Measurements from ENCODE around the gene DCDC1.

DNA sequence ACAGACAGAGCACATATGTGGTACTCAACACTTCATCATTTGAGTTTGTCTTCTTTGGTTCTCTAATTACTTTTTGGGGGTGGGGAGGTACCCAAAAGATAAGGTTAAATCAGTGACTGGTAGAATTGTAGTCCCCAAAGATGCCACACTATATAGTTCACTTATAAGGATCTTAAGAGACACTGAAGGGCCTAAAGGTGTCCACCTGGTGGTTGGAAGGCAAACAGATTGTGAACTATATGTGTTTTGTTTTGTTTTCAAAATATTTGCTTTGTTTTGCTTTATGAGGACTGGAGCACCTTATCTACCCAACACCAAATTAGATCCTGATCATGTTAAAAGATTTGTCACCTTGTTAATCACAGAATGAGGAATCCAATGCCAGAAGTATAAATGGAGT lies 136.1 kb downstream of the DCDC1 start:
- TF ChIP-seq CTCF (IDR thresholded peaks at IDR 0.05 in 2 of 3, conservative IDR thresholded peaks at IDR 0.05 in 1 of 3; ENCODE audit: borderline replicate concordance in 1 of 3, insufficient read depth in 1 of 3, low read depth in 2 of 3, low read length in 2 of 3) = peak; percentile 40 to 60 (median 53); a peak in 5 of 6 replicates
- no peak for TF ChIP-seq POLR2A (IDR thresholded peaks at IDR 0.05; ENCODE audit: borderline replicate concordance, extremely low read depth, insufficient read depth, insufficient read length)
- no peak for TF ChIP-seq ZNF274 (IDR thresholded peaks at IDR 0.05; ENCODE audit: low read depth, low read length)
- no peak for TF ChIP-seq ZBTB33 (IDR thresholded peaks at IDR 0.05; ENCODE audit: extremely low read depth, insufficient replicate concordance, low read length)

Measured in HCT116 (cell line).